GM19025 (cell line): ENCODE results near the gene KY.

Experiments
- ATAC-seq: cut with Tn5 transposase; IDR thresholded peaks from one replicate; pipeline ENCODE4 v1.9.1; 2021; ENCODE audit warnings: mild to moderate bottlenecking, low read depth, moderate library complexity; ENCODE audit not compliant: unreplicated experiment

The KY gene

GRCh38 chr3:134646086-134646485 is 4.7 kb downstream of the KY start:
- ATAC-seq = no peak

DNA sequence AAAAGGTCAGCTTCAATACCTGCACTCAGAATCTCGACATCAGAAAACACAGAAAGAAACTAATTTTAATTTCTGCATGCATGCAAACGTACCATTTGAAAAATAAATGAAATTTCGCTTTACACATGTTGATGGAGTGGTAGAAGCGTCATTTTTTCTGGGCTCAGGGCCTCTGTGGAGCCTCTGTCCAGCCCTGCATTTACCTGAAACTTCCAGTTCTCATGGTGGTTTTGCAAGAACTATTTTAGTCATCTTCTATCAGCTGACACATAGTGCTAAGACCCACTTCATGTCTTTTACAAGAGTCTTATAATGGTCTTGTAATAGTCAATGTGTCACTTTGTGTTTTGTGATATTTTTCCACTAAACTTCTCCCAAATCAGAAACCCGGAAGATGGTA is 5.3 kb downstream of the KY start:
- no peak for ATAC-seq

GRCh38 chr3:134644731-134645514 is 5.9 kb downstream of the KY start:
- no peak for ATAC-seq

GRCh38 chr3:134643150-134643675 is 7.6 kb downstream of the KY start:
- no peak for ATAC-seq

GRCh38 chr3:134642445-134643149 is 8.2 kb downstream of the KY start:
- no peak for ATAC-seq

DNA sequence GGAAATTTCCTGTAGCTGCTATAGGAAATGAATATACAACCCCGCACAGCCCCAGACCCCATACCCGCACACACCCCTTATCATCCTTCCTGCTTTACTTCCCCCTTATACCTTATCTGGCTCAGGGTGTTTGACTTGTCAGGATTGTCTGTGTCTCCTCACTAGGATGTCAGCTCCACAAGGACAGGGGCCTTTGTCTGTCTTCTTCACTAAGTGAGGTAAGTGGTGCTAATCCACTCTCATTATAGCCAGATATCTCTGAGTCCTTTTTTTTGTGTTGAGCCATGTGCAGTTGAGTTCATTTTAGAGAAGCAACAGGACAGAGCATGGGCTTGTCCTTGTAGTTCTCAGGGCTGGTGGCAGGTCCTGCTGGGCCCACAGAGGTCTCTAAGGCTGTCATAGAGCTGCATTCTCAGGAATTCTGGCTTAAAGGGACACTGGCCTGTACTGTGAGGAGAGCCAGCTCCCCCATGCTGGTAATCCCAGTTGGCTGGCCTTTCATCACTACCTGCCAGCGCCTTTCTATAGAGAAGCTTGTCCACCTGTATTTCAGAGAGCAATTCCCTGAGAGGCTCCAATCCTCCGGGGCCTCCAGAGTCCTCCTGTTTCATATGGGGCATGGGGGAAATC is 9.0 kb downstream of the KY start:
- ATAC-seq = no peak

DNA sequence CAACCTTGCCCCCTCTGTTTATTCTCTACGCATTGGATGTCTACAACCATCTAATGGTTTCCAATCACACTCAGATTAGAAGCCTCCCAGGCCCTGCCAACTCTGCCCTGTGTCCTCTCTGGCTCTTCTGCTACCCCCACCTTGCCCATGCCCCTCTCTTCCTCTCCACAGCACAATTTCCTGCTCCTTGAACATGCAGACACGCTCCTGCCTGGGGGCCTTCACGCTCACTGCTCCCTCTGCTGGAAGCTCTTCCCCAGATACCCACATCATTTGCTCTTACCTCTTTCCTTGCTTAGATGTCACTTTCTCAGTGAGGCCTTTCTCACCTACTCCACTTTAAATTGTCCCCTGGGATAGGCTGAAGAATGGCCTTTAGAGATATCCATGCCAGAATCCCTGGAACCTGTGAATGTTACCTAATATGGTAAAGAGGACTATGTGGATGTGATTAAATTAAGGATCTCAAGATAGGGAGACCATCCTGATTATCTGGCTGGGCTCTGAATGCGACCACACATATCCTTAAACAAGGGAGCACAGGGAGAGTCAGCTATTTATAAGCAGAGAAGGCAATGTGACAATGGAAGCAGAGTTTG is 9.9 kb downstream of the KY start:
- ATAC-seq = no peak

DNA sequence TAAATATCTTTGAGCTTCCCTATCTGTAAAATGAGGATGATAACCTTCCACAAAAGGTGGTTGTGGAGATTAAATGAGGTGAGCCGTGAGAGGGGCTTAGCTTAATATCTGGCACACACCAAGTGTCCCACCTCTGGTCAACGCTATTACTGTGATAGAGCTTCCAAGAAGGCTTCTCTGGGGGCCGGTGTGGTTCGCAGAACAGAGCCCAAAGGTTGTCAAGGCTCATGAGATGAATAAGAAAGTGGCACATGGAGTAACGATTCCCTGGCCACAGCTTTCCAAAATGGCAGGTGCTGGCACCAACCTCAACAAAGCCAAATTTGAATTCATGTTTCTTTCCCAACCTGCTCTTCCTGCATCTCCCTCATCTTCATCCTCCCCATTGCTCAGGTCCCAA is 10.4 kb downstream of the KY start:
- no peak for ATAC-seq

DNA sequence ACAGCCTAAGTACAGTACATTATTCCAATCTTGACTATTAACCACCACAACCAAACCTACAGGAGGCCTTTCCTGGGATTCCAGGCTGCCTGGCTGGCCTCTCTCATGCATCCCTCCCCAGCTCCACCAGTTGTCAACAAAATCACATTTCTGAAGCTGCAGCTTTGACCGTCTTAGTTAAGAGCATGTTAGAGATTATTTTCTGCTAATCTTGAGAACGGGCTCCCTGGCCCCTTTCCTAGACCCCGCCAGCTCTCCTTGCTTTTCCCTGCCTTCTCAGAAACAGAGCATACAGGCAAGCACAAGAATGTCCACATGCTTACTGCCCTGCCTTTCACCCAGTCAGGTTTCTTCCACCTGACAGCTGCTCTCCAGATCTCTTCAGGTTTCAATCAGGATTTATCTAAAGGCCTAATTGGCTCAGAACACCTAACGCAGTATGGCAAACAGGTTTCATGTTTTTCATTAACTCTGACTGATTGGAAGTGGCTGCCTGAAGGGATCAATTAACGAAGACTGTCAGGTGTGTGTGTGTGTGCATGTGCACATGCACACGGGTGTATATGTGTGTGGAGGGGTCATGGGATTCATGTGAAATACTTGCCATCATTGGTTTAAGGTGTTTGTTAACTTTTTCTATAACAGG is 12.3 kb downstream of the KY start:
- ATAC-seq = no peak

DNA sequence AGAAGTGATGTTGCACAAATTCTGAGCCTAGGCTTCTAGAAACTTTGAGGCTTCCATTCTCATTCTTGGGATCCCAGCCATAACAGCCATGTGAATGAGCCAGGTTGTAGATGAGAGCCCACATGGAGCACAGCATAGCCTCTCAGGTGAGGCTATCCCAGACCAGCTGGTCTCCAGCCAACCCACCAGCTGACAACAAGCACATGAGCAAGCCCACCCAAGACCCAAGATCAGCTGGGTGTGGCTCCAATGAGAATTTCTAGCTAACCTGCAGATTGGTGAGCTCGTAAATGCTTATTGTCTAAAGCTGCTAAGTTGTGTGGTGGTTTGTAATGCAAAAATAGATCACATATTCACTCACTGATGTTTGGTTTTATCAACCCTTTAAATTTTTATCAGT is 14.4 kb downstream of the KY start:
- ATAC-seq = no peak

- no peak for ATAC-seq
Measured at GRCh38 chr3:134630506-134630905, 20.3 kb downstream of the KY start.

- ATAC-seq = no peak
Measured at GRCh38 chr3:134628884-134629283, 21.9 kb downstream of the KY start.

DNA sequence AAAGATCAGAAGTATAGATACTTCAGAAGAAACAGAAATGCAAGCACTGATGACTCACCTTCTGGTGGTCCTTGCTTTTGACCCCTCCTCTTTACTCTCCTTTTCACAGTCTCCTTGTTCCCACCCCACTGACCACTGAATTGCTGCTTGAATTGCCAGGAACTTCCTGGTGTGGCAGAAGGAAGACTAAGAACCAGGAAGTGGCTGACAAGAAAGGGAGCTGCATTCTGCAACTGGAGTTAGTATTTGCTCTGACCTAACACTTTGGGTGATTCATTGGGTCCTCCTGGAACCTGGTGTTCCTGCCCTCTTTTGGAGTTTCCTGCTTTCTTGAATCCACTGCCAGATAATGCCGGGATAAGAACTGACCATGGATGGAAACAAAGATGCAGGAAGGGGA is 23.0 kb downstream of the KY start:
- no peak for ATAC-seq

DNA sequence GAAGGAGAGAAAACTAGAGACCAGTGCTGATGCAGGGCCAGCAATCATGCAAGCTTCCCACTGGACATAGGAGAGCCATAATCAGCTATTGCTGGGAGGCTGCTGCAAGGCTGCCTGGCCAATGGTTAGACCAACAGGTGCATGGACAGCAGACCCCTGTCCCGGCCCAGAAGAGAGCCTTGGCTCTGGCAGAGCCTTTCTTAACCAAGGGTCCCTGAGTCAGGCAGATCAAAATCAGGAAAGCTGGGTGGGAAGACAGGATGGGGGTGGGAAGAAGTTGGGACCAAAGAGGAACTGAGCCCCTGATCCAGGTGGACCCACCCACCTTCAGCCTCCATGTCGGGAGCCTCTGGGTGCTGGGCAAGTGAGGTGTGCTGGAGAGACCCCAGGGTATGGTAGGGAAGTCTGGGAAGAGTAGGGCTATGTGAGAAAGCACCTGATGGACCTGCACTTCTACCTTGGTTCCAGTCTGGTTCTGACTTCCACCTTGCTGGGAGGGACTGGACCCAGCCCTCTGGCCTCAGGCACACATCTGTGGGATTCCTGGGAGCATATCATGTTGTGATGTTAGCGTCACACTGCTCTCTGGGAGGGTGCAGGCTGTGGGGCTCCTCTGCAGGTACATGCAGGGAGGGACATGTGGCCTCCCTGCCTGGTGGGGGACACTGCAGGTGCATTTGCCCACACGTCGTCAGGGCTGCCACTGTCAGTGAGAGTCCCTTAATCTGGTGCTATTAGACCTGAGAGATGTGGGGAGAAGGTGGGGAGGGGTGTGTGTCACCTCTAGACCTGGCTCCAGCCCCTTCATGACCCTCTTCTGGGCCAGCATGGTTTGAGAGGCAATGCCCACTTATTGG is 24.7 kb downstream of the KY start:
- no peak for ATAC-seq

DNA sequence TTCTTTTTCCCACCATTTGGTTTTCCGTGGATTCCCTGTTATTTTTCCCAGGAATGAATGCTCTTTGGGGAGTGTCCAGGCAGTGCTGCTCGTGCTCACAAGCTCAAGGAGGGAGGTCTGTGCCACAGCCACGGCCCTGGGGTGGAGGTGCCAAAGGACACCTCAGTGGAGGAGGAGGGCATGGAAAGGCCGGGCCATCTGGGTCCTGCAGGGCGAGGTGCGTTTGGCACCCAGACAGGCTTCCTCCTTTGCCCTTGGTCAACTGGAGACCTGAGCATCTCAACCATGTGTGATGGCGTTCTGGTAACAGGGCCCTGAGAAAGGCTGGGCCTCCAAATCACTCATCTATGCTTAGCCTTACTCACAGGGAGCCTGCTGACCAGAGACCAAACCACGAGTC is 25.4 kb downstream of the KY start:
- no peak for ATAC-seq

GRCh38 chr3:134624537-134625287 is 26.1 kb downstream of the KY start:
- ATAC-seq = no peak

DNA sequence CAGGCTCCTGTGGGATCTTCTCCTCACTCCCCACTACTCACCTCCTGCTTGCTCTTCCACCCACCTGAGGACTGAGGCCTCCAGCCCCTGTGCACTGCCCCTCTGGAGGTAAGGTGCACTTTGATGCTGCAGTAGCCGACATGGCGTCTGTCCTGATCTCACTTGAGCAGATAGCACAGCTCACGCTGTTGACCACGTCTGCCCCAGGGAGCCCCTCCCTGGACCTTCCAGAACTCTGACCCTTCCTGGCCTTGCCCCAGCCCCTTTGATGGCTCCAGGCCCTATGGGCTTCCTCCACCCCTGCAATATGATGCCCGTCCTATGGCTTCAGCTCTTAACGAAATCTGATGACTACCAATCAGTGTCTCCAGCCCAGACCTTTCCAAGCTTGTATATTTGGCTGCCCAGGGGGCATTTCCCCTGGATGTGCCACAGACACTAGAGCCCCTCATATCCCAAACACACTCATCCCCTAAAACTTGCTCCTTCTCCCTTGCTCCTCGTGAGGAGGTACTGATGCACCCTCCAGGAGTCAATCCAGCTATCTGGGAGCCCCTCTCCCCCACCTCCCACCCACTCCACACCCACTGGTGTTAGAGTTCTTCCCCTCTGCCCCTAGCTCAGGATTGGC is 27.1 kb downstream of the KY start:
- no peak for ATAC-seq

GRCh38 chr3:134622806-134623365 is 27.9 kb downstream of the KY start:
- no peak for ATAC-seq
